Stromal cell of bone marrow (primary cell): ENCODE data around the gene NKX2-8.
"Not testable (repeated sequence)": the region's sequence is repeated elsewhere in the genome, so short reads cannot be mapped to it uniquely, and the experiment has no call there.

Experiments used
- DNase-seq: peaks from one replicate; pipeline ENCODE4 v3.0.0-alpha.2; 2012; ENCODE audit warnings: low read depth

Gene NKX2-8

DNA sequence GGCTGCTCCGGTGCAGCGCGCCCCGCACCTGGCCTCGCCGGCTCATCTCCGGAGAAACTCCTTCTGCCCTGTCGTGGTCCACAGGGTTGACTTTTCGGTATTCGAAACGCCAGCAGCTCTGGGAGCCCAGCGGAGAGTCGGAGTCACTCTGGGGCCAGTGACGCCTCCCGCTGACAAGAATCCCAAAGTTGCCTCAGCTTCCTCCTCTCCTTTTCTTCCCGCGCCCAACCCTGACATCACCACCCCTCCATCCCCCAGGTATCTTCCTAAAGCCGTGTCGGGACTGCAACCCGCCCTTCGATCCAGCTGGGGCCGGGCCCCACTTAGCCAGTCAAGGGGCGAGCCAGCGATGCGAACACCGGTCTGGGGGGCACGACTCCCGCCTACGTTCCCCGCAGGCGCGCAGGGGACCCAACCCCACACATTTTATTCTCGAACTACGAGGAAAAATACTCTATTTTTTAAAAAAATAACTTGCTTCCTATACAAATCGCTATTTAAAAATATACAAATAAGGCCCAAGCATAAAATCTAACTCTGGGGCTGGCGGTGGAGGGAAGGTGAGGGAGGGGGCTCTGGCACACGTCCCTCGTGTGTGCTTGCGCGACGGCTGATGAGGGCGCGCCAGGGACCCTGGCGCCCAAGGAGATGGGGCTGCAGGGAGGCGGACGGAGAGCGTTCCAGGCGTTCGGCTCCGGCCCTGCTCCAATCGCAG, 2.1 kb downstream of the NKX2-8 start:
- no peak for DNase-seq

DNA sequence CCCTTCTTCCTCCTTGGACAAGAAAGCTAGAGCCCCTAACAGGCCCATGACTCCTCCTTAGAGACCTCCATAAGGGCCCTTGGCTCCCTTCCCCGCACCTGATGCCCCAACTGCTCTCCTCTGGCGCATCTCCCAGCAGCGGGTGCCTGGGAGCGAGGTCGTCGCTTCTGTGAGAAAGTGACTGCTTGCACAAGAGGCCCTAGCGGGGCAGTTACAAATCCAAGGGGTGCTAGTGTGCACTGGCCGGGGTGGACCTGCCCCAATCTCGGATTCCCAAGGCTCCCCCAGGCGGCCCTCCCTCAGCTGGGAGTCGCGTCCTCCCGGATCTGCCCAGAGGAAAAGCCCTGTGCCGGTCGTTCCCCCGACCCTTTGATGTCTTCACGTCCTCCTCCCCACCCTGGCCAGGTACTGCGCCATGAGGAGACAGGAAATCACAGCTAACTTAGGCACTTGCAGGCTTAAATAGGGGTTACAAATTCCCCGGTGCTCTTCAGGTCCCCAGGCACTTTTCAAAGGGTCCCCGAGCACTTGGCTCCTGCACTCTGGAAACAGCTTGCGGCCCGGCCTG, 2.8 kb downstream of the NKX2-8 start:
- DNase-seq, result no peak

DNA sequence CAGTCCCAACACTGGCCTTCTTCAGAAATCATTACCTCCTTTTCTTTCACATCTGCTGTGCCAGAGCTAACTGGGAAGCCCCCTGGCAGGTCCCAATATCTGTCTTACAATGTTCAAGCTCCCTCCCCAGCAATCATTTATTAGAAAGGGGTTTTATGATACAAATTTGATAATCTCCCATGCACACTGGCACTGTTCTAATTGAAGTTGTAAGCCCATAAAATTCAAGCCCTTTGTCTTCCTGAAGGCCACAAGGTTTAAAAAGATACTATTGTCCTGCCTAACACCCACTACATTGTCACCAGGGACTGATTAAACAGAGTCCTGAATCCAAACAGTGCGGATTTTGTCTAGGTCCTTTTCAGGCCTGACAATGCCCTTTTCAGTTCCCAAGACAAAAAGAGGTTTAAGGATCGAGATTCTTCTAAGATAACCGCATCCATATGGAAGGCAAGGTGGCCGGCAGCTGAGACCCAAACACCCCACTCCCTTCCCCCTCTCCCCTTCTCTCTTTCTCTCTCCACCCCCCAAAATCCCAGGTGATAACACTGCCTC, 3.3 kb downstream of the NKX2-8 start:
- no peak for DNase-seq

DNA sequence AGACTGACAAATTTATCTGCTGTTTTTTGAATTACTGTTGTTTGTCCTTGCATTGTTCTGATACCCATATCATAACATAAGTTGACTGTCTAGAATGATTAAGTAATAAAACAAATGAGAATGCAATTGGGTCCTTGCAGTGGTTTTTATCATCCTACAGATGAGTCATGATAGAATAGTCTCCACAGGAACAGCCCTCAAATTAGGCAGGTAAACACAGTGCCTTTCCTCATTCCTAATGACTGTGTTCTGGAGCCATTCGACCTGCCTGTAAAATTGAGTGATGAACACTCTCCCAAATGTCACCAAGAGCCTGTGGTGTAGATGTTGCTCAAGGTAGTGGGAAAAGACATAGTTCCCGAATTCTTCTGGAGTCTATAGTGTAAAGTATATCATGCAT, 12.3 kb downstream of the NKX2-8 start:
- no peak for DNase-seq

DNA sequence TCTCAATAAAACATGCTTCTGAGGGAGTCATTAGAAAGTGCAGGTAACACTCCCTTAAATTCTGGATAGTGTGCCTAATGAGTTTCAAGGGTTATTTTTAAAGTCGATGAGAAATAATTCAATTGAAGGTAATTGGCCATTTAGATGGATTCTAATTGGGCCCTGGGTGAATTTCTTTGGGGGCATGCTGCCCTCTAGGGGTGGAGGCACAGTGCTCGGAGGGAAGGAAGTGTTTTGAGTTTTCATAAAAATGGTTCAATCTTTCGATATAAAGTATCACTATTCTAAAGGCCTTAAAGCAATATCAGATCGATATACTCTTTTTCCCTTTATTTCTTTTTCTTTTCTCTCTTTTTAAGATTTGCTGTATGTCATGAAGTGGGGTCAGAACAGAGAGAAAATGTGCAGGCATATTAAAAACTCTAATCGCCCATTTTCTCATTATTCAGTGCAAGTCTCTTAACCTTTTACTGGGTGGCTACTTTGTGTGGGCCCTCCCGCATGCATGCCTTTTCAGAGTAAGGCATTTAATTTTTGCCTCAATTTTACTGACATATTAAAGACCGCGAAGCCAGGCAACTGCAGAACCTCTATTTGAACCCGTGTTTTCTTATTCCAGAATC, 25.5 kb downstream of the NKX2-8 start:
- DNase-seq, result no peak

DNA sequence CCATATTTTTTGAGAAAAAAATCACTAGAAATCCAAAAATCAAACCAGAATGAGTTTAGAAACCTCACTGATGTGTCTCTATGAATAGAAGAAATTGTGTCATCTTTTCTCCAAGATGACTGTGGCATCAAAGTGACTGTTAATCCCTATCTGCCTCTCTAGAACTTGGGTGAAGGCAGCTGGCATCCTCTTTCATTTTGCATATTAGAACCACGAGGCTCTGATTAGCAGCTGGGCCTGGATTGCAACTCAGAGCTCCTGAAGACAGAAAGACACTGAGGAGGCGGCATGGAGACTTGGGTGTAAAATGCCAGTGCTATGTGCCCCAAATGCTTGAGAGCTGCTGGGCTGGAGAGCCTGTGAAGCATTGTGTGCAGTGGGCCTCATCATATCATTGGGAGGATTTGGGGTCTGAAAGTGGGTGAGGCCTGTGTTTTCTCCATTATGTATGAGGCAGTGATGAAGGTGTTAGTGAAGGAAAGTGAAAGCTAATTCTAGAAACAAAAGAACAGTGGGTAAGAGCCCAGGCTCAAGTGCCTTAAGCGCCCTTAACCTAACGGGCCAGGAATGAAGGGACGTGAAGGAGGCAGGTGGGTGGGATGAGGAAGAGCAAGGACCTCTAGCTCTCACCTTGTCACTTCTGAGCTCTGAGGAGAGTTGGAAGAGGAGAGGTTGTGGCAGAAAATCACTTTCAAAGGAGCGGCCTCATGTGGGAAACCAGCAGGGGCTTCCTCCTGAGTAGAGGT, 26.2 kb downstream of the NKX2-8 start:
- no peak for DNase-seq

DNA sequence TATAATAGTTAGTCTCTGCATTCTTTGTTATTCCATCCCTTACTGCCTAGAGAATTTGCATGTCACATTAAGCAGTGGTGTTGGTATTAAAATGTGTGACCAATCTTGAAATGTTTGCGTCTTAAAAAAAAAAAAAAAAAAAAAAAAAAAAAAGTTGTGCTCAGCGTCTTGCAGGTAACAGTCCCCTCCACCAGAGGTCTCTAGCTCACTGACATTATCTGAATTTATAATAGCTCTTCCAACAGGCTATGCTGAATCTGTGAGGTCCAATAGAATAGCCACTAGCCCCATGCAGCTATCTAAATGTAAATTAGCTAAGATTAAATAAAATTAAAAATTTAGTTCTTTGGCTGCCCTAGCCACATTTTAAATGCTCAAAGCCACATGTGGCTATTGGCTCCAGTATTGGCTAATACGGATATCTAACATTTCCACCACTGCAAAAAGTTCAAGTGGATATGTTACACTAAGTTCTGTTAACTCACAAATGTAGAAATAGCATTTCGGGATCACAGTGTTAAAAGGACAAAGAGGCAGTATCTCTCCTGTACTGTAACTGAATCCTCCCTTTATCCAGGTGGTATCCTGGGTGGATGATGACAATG, 28.7 kb downstream of the NKX2-8 start:
- DNase-seq, result peak; percentile 28

DNA sequence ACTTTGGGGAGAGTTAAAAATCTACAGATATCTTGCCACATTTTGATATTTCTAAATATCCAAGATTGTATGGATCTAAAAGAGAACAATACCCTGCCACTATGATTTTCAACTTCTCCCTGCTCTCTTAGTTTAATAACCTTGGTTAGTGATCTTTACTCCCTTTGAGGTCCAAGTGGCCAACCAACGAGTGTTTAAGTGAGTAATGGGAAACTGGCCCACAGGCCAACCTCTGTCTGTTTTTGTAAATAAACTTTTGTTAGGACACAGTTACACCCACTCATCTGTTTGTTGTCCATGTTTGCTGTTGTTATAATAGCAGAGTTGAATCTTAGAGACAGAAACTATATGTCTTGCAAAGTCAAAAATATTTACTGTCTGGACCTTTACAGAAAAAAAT, 31.5 kb downstream of the NKX2-8 start:
- no peak for DNase-seq

DNA sequence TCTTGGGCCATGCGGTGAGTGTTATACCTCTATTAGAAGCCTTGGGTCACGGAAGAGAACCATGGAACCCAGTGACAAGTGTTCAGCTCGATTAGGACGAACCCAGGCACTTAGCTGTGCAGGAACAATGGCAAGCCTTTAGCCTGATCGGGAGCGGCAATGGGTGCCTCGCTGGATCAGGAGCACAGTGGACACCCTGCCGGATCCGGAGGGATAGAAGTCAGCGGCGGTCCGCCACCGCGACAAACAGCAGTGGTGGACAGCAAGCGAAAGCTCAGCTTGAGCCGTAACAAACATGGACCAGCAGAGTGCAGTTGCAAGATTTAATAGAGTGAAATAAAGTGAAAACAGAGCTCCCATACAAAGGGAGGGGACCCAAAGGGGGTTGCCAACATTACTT, 38.1 kb downstream of the NKX2-8 start:
- not testable (repeated sequence) for DNase-seq

DNA sequence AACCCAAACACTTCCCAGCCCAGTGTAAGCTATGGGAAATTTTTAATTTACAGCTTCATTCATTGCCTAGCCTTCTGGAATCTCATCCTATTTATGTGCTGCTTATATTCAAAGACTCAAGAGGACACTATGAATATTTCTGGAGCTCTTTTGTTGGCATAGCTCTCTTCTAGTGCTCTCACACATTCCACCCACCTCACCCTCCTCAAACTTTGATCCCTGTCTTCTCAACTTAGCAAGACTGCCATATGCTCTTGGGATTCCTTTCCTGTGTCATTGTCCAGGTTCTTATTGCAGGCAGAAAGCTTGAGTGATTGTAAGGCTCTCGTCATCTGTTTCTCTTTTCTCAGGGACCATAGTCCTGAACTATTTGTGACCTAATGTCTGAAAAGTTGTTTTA, 44.4 kb downstream of the NKX2-8 start:
- no peak for DNase-seq
